ENCODE measurements around the gene BDKRB2. TPM values are rescaled to one million over a fixed set of nuclear protein-coding genes. Genes with fewer than 3 reads are reported as not detected.

BDKRB2 gene
- total RNA-seq, 1 donor = 105 TPM

GRCh38 chr14:96177766-96178375 lies 26.8 kb upstream of the BDKRB2 start:
- H3K4me3 ChIP-seq (ENCODE audit: low read depth, low read length) = no peak overlapping the region
- TF ChIP-seq CTCF (IDR thresholded peaks at IDR 0.05; ENCODE audit: insufficient read depth, low read depth, low read length) = no peak
- DNase-seq (ENCODE audit: low read depth) = peak; percentile 47

GRCh38 chr14:96178461-96179321 lies 25.9 kb upstream of the BDKRB2 start:
- DNase-seq (ENCODE audit: low read depth) = no peak

GRCh38 chr14:96180043-96180874 lies 24.4 kb upstream of the BDKRB2 start:
- no peak for TF ChIP-seq CTCF (IDR thresholded peaks at IDR 0.05; ENCODE audit: insufficient read depth, low read depth, low read length)
- no peak for DNase-seq (ENCODE audit: low read depth)
- no peak overlapping the region for H3K4me3 ChIP-seq (ENCODE audit: low read depth, low read length)

More at GRCh38 chr14:96178461-96179321, 25.9 kb upstream of the BDKRB2 start:
- TF ChIP-seq CTCF (IDR thresholded peaks at IDR 0.05; ENCODE audit: insufficient read depth, low read depth, low read length) = peak; percentile 19
- no peak overlapping the region for H3K4me3 ChIP-seq (ENCODE audit: low read depth, low read length)

GRCh38 chr14:96181186-96182056 lies 23.2 kb upstream of the BDKRB2 start:
- no peak for TF ChIP-seq CTCF (IDR thresholded peaks at IDR 0.05; ENCODE audit: insufficient read depth, low read depth, low read length)
- no peak for DNase-seq (ENCODE audit: low read depth)
- H3K4me3 ChIP-seq (ENCODE audit: low read depth, low read length) = no peak overlapping the region

- no peak overlapping the region for H3K4me3 ChIP-seq (ENCODE audit: low read depth, low read length)
- no peak for DNase-seq (ENCODE audit: low read depth)
- TF ChIP-seq CTCF (IDR thresholded peaks at IDR 0.05; ENCODE audit: insufficient read depth, low read depth, low read length) = no peak
These were observed 22.1 kb upstream of the BDKRB2 start for GRCh38 chr14:96182546-96182945.

- DNase-seq (ENCODE audit: low read depth) = peak; percentile 36
- no peak for TF ChIP-seq CTCF (IDR thresholded peaks at IDR 0.05; ENCODE audit: insufficient read depth, low read depth, low read length)
- H3K4me3 ChIP-seq (ENCODE audit: low read depth, low read length) = no peak overlapping the region
These were observed 19.9 kb upstream of the BDKRB2 start for GRCh38 chr14:96184737-96185136.
